PFSK-1 (cell line): ENCODE data around the gene DPT.

Experiments used
- FOXP2 ChIP-seq: optimal IDR thresholded peaks from 2 replicates; pipeline ENCODE3; 2011; ENCODE audit warnings: borderline replicate concordance, control low read depth, inconsistent platforms; ENCODE audit not compliant: insufficient read depth; ENCODE audit errors: extremely low read length, extremely low read depth
- POLR2AphosphoS5 ChIP-seq: IDR thresholded peaks from 2 replicates; pipeline ENCODE4 v1.6.1; 2012; ENCODE audit warnings: low read depth, mild to moderate bottlenecking, control low read depth, low read length, moderate library complexity
- SIN3A ChIP-seq: IDR thresholded peaks from 2 replicates; pipeline ENCODE4 v1.6.1; 2012; ENCODE audit warnings: mild to moderate bottlenecking, low read length, moderate library complexity, borderline replicate concordance; ENCODE audit not compliant: insufficient read depth
- TAF1 ChIP-seq: IDR thresholded peaks from 2 replicates; pipeline ENCODE4 v1.6.1; 2012; ENCODE audit warnings: low read length, control low read depth, borderline replicate concordance; ENCODE audit not compliant: insufficient read depth
- TF ChIP-seq, protein P1 (sequence below), 2 experiments: IDR thresholded peaks; 2 replicates each; pipeline versions ENCODE4 v1.6.1 to v1.8.0; 2011 to 2012; ENCODE audit warnings: low read depth in 2 of 2, low read length in 2 of 2, control low read depth in 1 of 2, inconsistent platforms in 1 of 2, mild to moderate bottlenecking in 1 of 2, moderate library complexity in 1 of 2; ENCODE audit not compliant: insufficient read depth in 1 of 2

DNA sequence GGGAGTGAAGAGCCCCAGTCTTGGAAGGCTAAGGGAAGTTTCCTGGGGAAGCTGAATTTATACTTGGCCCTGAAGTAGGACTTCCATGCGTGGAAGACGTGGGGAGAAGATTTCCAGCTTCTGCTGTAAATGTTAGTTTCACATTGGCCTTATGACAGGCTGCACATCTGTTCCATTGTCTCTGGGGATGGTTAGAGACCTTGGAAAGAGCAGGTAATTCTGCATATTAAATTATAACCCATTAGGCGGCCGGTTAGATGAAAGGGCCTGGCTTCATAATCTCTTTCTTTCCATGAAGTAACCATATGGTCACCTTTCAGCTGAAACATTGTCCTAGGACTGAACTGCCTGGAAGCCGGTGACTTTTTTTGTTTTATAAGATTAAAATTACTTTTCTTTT lies 37.5 kb downstream of the DPT start:
- TF ChIP-seq TAF1 = no peak
- TF ChIP-seq, protein P1, sequence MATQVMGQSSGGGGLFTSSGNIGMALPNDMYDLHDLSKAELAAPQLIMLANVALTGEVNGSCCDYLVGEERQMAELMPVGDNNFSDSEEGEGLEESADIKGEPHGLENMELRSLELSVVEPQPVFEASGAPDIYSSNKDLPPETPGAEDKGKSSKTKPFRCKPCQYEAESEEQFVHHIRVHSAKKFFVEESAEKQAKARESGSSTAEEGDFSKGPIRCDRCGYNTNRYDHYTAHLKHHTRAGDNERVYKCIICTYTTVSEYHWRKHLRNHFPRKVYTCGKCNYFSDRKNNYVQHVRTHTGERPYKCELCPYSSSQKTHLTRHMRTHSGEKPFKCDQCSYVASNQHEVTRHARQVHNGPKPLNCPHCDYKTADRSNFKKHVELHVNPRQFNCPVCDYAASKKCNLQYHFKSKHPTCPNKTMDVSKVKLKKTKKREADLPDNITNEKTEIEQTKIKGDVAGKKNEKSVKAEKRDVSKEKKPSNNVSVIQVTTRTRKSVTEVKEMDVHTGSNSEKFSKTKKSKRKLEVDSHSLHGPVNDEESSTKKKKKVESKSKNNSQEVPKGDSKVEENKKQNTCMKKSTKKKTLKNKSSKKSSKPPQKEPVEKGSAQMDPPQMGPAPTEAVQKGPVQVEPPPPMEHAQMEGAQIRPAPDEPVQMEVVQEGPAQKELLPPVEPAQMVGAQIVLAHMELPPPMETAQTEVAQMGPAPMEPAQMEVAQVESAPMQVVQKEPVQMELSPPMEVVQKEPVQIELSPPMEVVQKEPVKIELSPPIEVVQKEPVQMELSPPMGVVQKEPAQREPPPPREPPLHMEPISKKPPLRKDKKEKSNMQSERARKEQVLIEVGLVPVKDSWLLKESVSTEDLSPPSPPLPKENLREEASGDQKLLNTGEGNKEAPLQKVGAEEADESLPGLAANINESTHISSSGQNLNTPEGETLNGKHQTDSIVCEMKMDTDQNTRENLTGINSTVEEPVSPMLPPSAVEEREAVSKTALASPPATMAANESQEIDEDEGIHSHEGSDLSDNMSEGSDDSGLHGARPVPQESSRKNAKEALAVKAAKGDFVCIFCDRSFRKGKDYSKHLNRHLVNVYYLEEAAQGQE (IDR thresholded peaks at IDR 0.05; ENCODE audit: insufficient read depth in 1 of 2, low read depth in 2 of 2, low read length in 2 of 2) = no peak
- no peak for TF ChIP-seq POLR2AphosphoS5
- TF ChIP-seq SIN3A = no peak
- TF ChIP-seq FOXP2 = no peak
